Measurements from ENCODE around the gene TMEM53. TPM values are rescaled to one million over a fixed set of nuclear protein-coding genes. Genes with fewer than 3 reads are reported as not detected.

Gene TMEM53
- total and polyA plus RNA-seq, 2 of the 8 experiments (the other 6 are each of a cell fraction or from before 2014, with no cell fraction given): 6.7 to 27.9 TPM

- Histone ChIP-seq H2BK15ac (ENCODE audit: low read length) (no peak overlapping the region), H2BK5ac (ENCODE audit: low read depth, low read length) (no peak overlapping the region), H4K91ac (replicated peaks; ENCODE audit: insufficient read length, low read length) (no peak overlapping the region), H4K8ac (ENCODE audit: extremely low read depth, insufficient read depth, low read length) (0 out of 2 replicates have a peak overlapping the region, but pooled peaks have one; percentile 11), H3K4me3 (ENCODE audit: extremely low read depth in 1 of 4, insufficient read depth in 2 of 4, low read depth in 3 of 4, low read length in 4 of 4) (no peak overlapping the region), H3K56ac (replicated peaks; ENCODE audit: insufficient read length, low read depth, low read length) (no peak overlapping the region), H2AK5ac (ENCODE audit: low read depth, low read length) (no peak overlapping the region), H3K36me3 (ENCODE audit: control insufficient read depth in 2 of 4, insufficient read depth in 4 of 4, low read length in 3 of 4) (no peaks in the 10 kb centered on the region), H3K79me2 (ENCODE audit: control insufficient read depth in 1 of 2, insufficient read depth in 2 of 2, low read length in 2 of 2) (no peaks in the 10 kb centered on the region; a peak in 1 of 4 replicates), H2BK120ac (replicated peaks; ENCODE audit: low read depth, low read length) (no peak overlapping the region), H2AFZ (ENCODE audit: low read length) (no peak overlapping the region), H3K27me3 (replicated peaks in 1 of 4; ENCODE audit: control insufficient read depth in 3 of 4, extremely low read depth in 1 of 4, insufficient read depth in 3 of 4, low read length in 3 of 4) (no peaks in the 10 kb centered on the region; a peak in 1 of 7 replicates), H2BK20ac (ENCODE audit: low read length) (no peak overlapping the region), H3K9ac (replicated peaks in 1 of 4; ENCODE audit: extremely low read depth in 1 of 4, low read depth in 3 of 4, low read length in 3 of 4) (no peak overlapping the region), H3K23ac (ENCODE audit: insufficient read length) (no peak overlapping the region), H3K27ac (ENCODE audit: low read depth, low read length) (no peak overlapping the region), H3K23me2 (ENCODE audit: low read depth, low read length) (peaks cover 8% of the 10 kb centered on the region; the same call in 1 of the 2 replicates), H3K9me3 (ENCODE audit: insufficient read depth in 2 of 2, low read depth in 1 of 2, low read length in 1 of 2) (no peaks in the 10 kb centered on the region), H2BK12ac (ENCODE audit: low read depth, low read length) (no peak overlapping the region), H3K18ac (ENCODE audit: extremely low read depth, low read length) (no peak overlapping the region), H4K20me1 (replicated peaks in 1 of 2; ENCODE audit: control insufficient read depth in 1 of 2, insufficient read depth in 2 of 2, low read length in 2 of 2) (peaks cover 0 to 3% of the 10 kb centered on the region in 2 experiments), H3K4me1 (replicated peaks in 1 of 4; ENCODE audit: control insufficient read depth in 3 of 4, insufficient read depth in 4 of 4, low read length in 3 of 4) (no peaks in the 10 kb centered on the region; a peak in 2 of 7 replicates), H3K14ac (ENCODE audit: insufficient read length) (no peak overlapping the region), H4K5ac (ENCODE audit: insufficient read length, low read depth, low read length) (no peak overlapping the region), H3K4me2 (ENCODE audit: insufficient read depth in 1 of 2, low read depth in 2 of 2, low read length in 2 of 2) (no peak overlapping the region), H3K4ac (replicated peaks; ENCODE audit: insufficient read length, low read depth, low read length) (no peak overlapping the region), H3K79me1 (ENCODE audit: low read depth, low read length) (peaks cover 3% of the 10 kb centered on the region)
- TF ChIP-seq RFX5 (IDR thresholded peaks at IDR 0.05; ENCODE audit: borderline replicate concordance, low read depth, low read length) (no peak), SP1 (IDR thresholded peaks at IDR 0.05; ENCODE audit: low read depth, low read length) (no peak), BCL11A (IDR thresholded peaks at IDR 0.05; ENCODE audit: low read depth in 2 of 2, low read length in 2 of 2) (no peak), POU5F1 (IDR thresholded peaks at IDR 0.05; ENCODE audit: low read depth, low read length) (no peak), BACH1 (IDR thresholded peaks at IDR 0.05; ENCODE audit: low read length) (no peak), CHD2 (IDR thresholded peaks at IDR 0.05; ENCODE audit: low read length) (no peak), SP2 (IDR thresholded peaks at IDR 0.05; ENCODE audit: low read length) (no peak), JUND (IDR thresholded peaks at IDR 0.05; ENCODE audit: low read length) (no peak)
- FAIRE-seq (no peak), DNase-seq (ENCODE audit: low read depth in 1 of 2, low spot score in 2 of 2) (no peak)
- 88% methylated on average over 4 of the region's 4 CpGs; no CpG with 5 or more reads in 1 of the 2 experiments for WGBS, 2 experiments (ENCODE audit: extremely low coverage in 1 of 2, insufficient coverage in 1 of 2, insufficient read length in 1 of 2, insufficient replicate concordance in 2 of 2, low coverage in 1 of 2, low lambda C conversion rate in 2 of 2, missing lambda C conversion rate in 1 of 2)
- POLR2A ChIA-PET (ENCODE audit: partially characterized antibody): interaction anchor here (0.9 kb wide), 1 partner anchor 32 kb away, joined by 4 read pairs; no protein-coding TSS in a partner anchor
- CTCF ChIA-PET (ENCODE audit: partially characterized antibody): interaction anchor here (0.8 to 3.1 kb wide), 9 partner anchors 9 to 556 kb away, joined by 3 to 19 read pairs (median 4); no protein-coding TSS in a partner anchor
These were observed 70.6 kb downstream of the TMEM53 start for GRCh38 chr1:44603718-44604117.

All from H1 (cell line).